ENCODE data around the gene GRM5. TPM values are rescaled to one million over a fixed set of nuclear protein-coding genes. Genes with fewer than 3 reads are reported as not detected.

GRM5 gene
- total and polyA plus RNA-seq, 4 donors = not detected

DNA sequence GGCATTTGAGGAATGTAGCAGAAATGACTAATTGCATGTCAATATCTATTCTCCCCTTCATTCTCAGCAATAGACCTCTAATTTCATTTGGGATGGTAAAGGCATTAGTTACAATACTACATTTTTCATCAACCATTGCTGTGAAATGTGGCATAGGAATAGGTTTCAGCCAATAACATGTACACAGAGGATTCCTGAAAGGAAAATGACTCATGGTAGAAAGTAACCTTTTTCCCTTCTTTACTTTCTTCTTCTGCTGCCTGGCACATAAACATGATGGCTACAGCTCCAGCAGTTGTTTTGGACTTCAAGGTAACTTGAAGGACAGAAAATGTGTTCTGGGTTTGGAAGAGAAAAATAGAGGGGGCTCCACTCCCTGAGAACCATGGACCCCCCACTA lies 496.4 kb downstream of the GRM5 start (continued):
- TF ChIP-seq RXRA (IDR thresholded peaks at IDR 0.05) = no peak

- H3K9me3 ChIP-seq (ENCODE audit: control insufficient read depth in 4 of 4, low read length in 3 of 4) = no peaks in the 10 kb centered on the region
- no peak overlapping the region for H3K4me3 ChIP-seq (ENCODE audit: low read depth in 1 of 3, low read length in 3 of 3)
- no peak overlapping the region for H3K27ac ChIP-seq (ENCODE audit: low read depth in 1 of 2, low read length in 2 of 2)
- no peak for DNase-seq (ENCODE audit: low spot score)
- WGBS = 86% methylated on average over 2 of the region's 2 CpGs
- no peak overlapping the region for H3K9ac ChIP-seq (ENCODE audit: low read depth in 1 of 2, low read length in 2 of 2)
- no peaks in the 10 kb centered on the region for H3K4me1 ChIP-seq (ENCODE audit: control insufficient read depth in 4 of 4, insufficient read depth in 4 of 4, low read length in 3 of 4)
- H3K27me3 ChIP-seq (ENCODE audit: control insufficient read depth in 4 of 4, insufficient read depth in 4 of 4, low read length in 3 of 4) = peaks cover 0 to 3% (median 0%) of the 10 kb centered on the region in 4 donors
- H3K36me3 ChIP-seq (ENCODE audit: control insufficient read depth in 4 of 4, insufficient read depth in 3 of 4, low read depth in 1 of 4, low read length in 3 of 4) = no peaks in the 10 kb centered on the region
- no peak for TF ChIP-seq HNF4A (conservative IDR thresholded peaks at IDR 0.05)
- no peak for TF ChIP-seq YY1 (IDR thresholded peaks at IDR 0.05)
- no peak for TF ChIP-seq FOXA1 (IDR thresholded peaks at IDR 0.05)
- no peak for TF ChIP-seq RXRA (IDR thresholded peaks at IDR 0.05)
- TF ChIP-seq RAD21 (IDR thresholded peaks at IDR 0.05) = no peak
- TF ChIP-seq NR2F2 (IDR thresholded peaks at IDR 0.05) = no peak
These were observed 510.0 kb downstream of the GRM5 start for GRCh38 chr11:88555829-88556202.

GRCh38 chr11:88555018-88555828 lies 510.6 kb downstream of the GRM5 start:
- H3K9ac ChIP-seq (ENCODE audit: low read depth in 1 of 2, low read length in 2 of 2) = no peak overlapping the region
- no peaks in the 10 kb centered on the region for H3K9me3 ChIP-seq (ENCODE audit: control insufficient read depth in 4 of 4, low read length in 3 of 4)
- WGBS = 85% methylated on average over 7 of the region's 7 CpGs
- no peak overlapping the region for H3K4me3 ChIP-seq (ENCODE audit: low read depth in 1 of 3, low read length in 3 of 3)
- no peak overlapping the region for H3K27ac ChIP-seq (ENCODE audit: low read depth in 1 of 2, low read length in 2 of 2)
- H3K4me1 ChIP-seq (ENCODE audit: control insufficient read depth in 4 of 4, insufficient read depth in 4 of 4, low read length in 3 of 4) = no peaks in the 10 kb centered on the region
- no peaks in the 10 kb centered on the region for H3K36me3 ChIP-seq (ENCODE audit: control insufficient read depth in 4 of 4, insufficient read depth in 3 of 4, low read depth in 1 of 4, low read length in 3 of 4)
- DNase-seq (ENCODE audit: low spot score) = no peak
- peaks cover 0 to 3% (median 0%) of the 10 kb centered on the region in 4 donors for H3K27me3 ChIP-seq (ENCODE audit: control insufficient read depth in 4 of 4, insufficient read depth in 4 of 4, low read length in 3 of 4)
- TF ChIP-seq YY1 (IDR thresholded peaks at IDR 0.05) (no peak), RXRA (IDR thresholded peaks at IDR 0.05) (no peak), MAX (IDR thresholded peaks at IDR 0.05) (no peak), SP1 (IDR thresholded peaks at IDR 0.05) (no peak), JUND (IDR thresholded peaks at IDR 0.05) (no peak), HNF4G (IDR thresholded peaks at IDR 0.05) (no peak)
- TF ChIP-seq, protein P1, sequence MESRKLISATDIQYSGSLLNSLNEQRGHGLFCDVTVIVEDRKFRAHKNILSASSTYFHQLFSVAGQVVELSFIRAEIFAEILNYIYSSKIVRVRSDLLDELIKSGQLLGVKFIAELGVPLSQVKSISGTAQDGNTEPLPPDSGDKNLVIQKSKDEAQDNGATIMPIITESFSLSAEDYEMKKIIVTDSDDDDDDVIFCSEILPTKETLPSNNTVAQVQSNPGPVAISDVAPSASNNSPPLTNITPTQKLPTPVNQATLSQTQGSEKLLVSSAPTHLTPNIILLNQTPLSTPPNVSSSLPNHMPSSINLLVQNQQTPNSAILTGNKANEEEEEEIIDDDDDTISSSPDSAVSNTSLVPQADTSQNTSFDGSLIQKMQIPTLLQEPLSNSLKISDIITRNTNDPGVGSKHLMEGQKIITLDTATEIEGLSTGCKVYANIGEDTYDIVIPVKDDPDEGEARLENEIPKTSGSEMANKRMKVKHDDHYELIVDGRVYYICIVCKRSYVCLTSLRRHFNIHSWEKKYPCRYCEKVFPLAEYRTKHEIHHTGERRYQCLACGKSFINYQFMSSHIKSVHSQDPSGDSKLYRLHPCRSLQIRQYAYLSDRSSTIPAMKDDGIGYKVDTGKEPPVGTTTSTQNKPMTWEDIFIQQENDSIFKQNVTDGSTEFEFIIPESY (IDR thresholded peaks at IDR 0.05) = no peak

DNA sequence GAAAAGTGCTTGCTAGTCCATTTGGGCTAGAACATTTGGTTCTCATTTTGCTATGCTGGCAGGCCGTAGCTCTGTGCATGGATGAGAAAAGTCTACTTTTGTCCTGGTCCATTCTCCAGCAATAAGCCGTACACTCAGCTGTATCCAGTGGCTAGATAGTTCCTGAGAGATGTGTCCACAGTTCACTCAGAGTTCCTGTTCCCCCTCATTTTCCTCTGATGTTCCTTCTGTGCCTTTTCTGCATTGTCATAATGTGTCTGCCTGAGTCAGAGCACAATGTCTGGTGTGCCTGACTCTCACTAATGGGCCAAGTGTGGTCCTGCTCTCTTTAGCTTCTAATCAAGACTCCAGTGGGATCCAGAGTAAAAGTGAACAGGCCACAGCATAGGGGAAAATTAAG lies 512.6 kb downstream of the GRM5 start:
- WGBS = 76% methylated on average over 2 of the region's 2 CpGs
- Histone ChIP-seq H3K27ac (ENCODE audit: low read depth in 1 of 2, low read length in 2 of 2) (no peak overlapping the region), H3K27me3 (ENCODE audit: control insufficient read depth in 4 of 4, insufficient read depth in 4 of 4, low read length in 3 of 4) (peaks cover 0 to 3% (median 0%) of the 10 kb centered on the region in 4 donors), H3K9ac (ENCODE audit: low read depth in 1 of 2, low read length in 2 of 2) (no peak overlapping the region), H3K4me1 (ENCODE audit: control insufficient read depth in 4 of 4, insufficient read depth in 4 of 4, low read length in 3 of 4) (no peaks in the 10 kb centered on the region), H3K36me3 (ENCODE audit: control insufficient read depth in 4 of 4, insufficient read depth in 3 of 4, low read depth in 1 of 4, low read length in 3 of 4) (no peaks in the 10 kb centered on the region), H3K9me3 (ENCODE audit: control insufficient read depth in 4 of 4, low read length in 3 of 4) (no peaks in the 10 kb centered on the region), H3K4me3 (ENCODE audit: low read depth in 1 of 3, low read length in 3 of 3) (no peak overlapping the region)
- no peak for DNase-seq (ENCODE audit: low spot score)
- TF ChIP-seq HNF4A (conservative IDR thresholded peaks at IDR 0.05) (no peak), HNF4G (IDR thresholded peaks at IDR 0.05) (no peak), SP1 (IDR thresholded peaks at IDR 0.05) (no peak), JUND (IDR thresholded peaks at IDR 0.05) (no peak), YY1 (IDR thresholded peaks at IDR 0.05) (no peak), FOXA2 (IDR thresholded peaks at IDR 0.05) (no peak), TAF1 (conservative IDR thresholded peaks at IDR 0.05) (no peak), CTCF (IDR thresholded peaks at IDR 0.05; ENCODE audit: low read depth, low read length, missing input control) (no peak), REST (IDR thresholded peaks at IDR 0.05) (no peak), MAX (IDR thresholded peaks at IDR 0.05) (no peak), RXRA (IDR thresholded peaks at IDR 0.05) (no peak), GABPA (IDR thresholded peaks at IDR 0.05 in 1 of 2, conservative IDR thresholded peaks at IDR 0.05 in 1 of 2) (no peak), NR2F2 (IDR thresholded peaks at IDR 0.05) (no peak)
- TF ChIP-seq, protein P2, sequence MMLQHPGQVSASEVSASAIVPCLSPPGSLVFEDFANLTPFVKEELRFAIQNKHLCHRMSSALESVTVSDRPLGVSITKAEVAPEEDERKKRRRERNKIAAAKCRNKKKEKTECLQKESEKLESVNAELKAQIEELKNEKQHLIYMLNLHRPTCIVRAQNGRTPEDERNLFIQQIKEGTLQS (IDR thresholded peaks at IDR 0.05) = no peak
